Omental fat pad (tissue), 4 donors: ENCODE measurements around the gene TOR1AIP1. TPM values are rescaled to one million over a fixed set of nuclear protein-coding genes. Genes with fewer than 3 reads are reported as not detected.

Experiments
- ATAC-seq: fragments of 150-250 bp; one replicate; pipeline ENCODE4 v1.9.1; 2016; ENCODE audit warnings: mild to moderate bottlenecking, moderate library complexity; ENCODE audit not compliant: low FRiP score
- DNase-seq: peaks from one replicate; pipeline ENCODE4 v3.0.0-alpha.2; 2019; ENCODE audit warnings: low spot score
- total RNA-seq, 4 donors: library from RNA; depleted of rRNA; stranded (reverse); fragments of >200 nt; gene quantifications; one replicate each; pipeline ENCODE4 v1.1.0, GENCODE V29; 2016
- TF ChIP-seq, protein P1 (sequence below), 3 donors: fragments of 450-650 bp; IDR thresholded peaks; one replicate each; pipeline ENCODE4 v1.5.1; 2016 to 2017; ENCODE audit warnings: antibody characterized with exemption in 3 of 3, mild to moderate bottlenecking in 3 of 3, moderate library complexity in 2 of 3

TOR1AIP1 gene
- total RNA-seq, 4 donors from 2014 or later = 57.3 to 88.4 (median 65.8) TPM

- no peak for ATAC-seq
- TF ChIP-seq, protein P1, sequence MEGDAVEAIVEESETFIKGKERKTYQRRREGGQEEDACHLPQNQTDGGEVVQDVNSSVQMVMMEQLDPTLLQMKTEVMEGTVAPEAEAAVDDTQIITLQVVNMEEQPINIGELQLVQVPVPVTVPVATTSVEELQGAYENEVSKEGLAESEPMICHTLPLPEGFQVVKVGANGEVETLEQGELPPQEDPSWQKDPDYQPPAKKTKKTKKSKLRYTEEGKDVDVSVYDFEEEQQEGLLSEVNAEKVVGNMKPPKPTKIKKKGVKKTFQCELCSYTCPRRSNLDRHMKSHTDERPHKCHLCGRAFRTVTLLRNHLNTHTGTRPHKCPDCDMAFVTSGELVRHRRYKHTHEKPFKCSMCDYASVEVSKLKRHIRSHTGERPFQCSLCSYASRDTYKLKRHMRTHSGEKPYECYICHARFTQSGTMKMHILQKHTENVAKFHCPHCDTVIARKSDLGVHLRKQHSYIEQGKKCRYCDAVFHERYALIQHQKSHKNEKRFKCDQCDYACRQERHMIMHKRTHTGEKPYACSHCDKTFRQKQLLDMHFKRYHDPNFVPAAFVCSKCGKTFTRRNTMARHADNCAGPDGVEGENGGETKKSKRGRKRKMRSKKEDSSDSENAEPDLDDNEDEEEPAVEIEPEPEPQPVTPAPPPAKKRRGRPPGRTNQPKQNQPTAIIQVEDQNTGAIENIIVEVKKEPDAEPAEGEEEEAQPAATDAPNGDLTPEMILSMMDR (IDR thresholded peaks at IDR 0.05) = no peak
- DNase-seq = no peak
These were observed 55.7 kb downstream of the TOR1AIP1 start for GRCh38 chr1:179937668-179938254.

DNA sequence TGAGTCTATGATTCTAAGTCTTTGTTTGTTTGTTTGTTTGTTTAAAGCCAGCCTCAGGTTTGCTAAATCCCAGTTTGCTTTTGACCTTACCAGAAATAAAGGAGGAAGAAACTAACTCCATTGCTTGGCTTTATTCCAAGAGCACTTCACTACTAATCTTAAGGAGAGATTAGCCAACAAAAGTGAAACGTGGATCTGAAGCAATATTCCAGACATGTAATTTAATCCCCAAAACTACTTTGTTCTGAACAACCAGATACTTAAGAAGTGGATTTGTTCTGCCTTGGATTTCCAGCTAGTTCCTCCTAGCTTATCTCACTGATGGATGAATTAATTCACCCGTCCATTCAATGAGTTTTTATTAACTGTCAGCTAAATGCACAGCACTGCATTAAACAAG, 56.7 kb downstream of the TOR1AIP1 start:
- no peak for ATAC-seq
- TF ChIP-seq, protein P1 (IDR thresholded peaks at IDR 0.05) = no peak
- no peak for DNase-seq

GRCh38 chr1:179939941-179940340, 57.9 kb downstream of the TOR1AIP1 start:
- TF ChIP-seq, protein P1 (IDR thresholded peaks at IDR 0.05) = no peak
- DNase-seq (no peak), ATAC-seq (no peak)

- ATAC-seq (no peak), DNase-seq (no peak)
- TF ChIP-seq, protein P1 (IDR thresholded peaks at IDR 0.05) = no peak
These were observed 59.4 kb downstream of the TOR1AIP1 start for GRCh38 chr1:179941454-179941853.

GRCh38 chr1:179950651-179951050, 68.6 kb downstream of the TOR1AIP1 start:
- ATAC-seq (no peak), DNase-seq (no peak)
- TF ChIP-seq, protein P1 (IDR thresholded peaks at IDR 0.05) = no peak

DNA sequence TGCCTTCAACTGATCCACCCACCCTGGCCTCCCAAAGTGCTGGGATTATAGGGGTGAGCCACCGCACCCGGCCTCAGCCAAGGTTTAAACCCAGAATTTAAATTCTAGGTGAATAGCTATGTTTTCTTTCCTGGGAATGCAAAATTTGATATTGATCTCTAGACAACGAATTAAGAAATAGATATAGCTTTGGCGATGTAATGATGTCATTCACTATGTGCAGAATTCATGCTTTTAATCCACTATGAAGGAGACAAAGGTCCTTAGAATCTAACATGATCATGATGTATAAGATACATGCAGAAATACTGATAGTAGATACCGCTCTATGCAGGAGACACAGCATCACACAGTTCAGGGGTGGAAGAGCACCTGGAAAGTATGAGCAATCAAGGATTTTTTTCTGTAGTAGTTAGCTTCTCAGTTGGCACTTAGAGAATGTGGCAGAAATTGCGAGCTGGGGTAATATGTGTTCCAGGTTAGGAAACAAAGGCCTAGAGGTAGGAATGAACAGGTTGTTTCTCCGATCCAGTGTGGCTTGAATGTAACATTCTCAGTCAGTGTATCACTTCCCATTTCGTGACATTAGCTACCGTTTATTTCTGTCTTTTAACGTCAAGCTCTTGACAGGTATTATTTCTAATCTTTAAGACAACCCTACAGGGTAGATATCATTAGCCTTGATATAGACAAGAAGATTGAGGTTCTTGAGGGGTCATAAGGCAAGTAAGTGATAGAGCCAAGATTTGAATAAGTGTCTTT, 69.5 kb downstream of the TOR1AIP1 start:
- ATAC-seq (no peak), DNase-seq (no peak)
- TF ChIP-seq, protein P1 (IDR thresholded peaks at IDR 0.05) = no peak

- TF ChIP-seq, protein P1 (IDR thresholded peaks at IDR 0.05) = no peak
- ATAC-seq = no peak
These were observed 70.1 kb downstream of the TOR1AIP1 start for GRCh38 chr1:179952186-179952585.

More at GRCh38 chr1:179952186-179952585, 70.1 kb downstream of the TOR1AIP1 start:
- no peak for DNase-seq
